HEK293 (cell line): ENCODE data around the gene MGMT.
A peak's percentile ranks its signal among the peaks of the same experiment; 100 is the strongest.

Experiments used
- CTCF ChIA-PET: fragments of 350-600 bp; formaldehyde crosslinking; extraction: SDS; loops from one replicate; lab custom pipeline; 2021; ENCODE audit warnings: antibody characterized with exemption; lab: Yijun Ruan, JAX
- POLR2A ChIA-PET: fragments of 300-600 bp; formaldehyde crosslinking; extraction: SDS; loops from one replicate; lab custom pipeline; 2020; ENCODE audit warnings: antibody characterized with exemption, inconsistent platforms; lab: Yijun Ruan, JAX
- H3K27ac ChIP-seq: fragments of 200-500 bp; sonication (Bioruptor generic); 2 replicates; pipeline ENCODE4 v1.5.1; 2014; ENCODE audit warnings: low read depth, low read length, control low read depth, inconsistent platforms; ENCODE audit errors: extremely low read depth
- H3K36me3 ChIP-seq, 2 experiments: fragments of 200-500 bp in 1 of 2; sonication (Bioruptor generic) in 1 of 2; 1 replicate in 1 of 2; 2 replicates in 1 of 2; pipeline ENCODE4 v1.5.1; 2014 to 2017; ENCODE audit warnings: inconsistent platforms in 2 of 2, low read length in 2 of 2; ENCODE audit not compliant: control insufficient read depth in 2 of 2, insufficient read depth in 1 of 2
- H3K4me1 ChIP-seq: fragments of 200-500 bp; sonication (Bioruptor generic); 2 replicates; pipeline ENCODE4 v1.5.1; 2014; ENCODE audit warnings: mild to moderate bottlenecking, low read length, inconsistent platforms; ENCODE audit not compliant: control insufficient read depth, insufficient read depth
- H3K4me3 ChIP-seq: 2 replicates; pipeline ENCODE4 v1.5.1; 2011; ENCODE audit warnings: low read depth, mild to moderate bottlenecking, control low read depth, low read length, moderate library complexity
- H3K9me3 ChIP-seq: fragments of 200-500 bp; sonication (Bioruptor generic); 2 replicates; pipeline ENCODE4 v1.5.1; 2014; ENCODE audit warnings: low read depth, low read length, inconsistent platforms; ENCODE audit not compliant: control insufficient read depth, insufficient read depth
- PRDM2 ChIP-seq: fragments of 450-650 bp; formaldehyde crosslinking; IDR thresholded peaks from 2 replicates; pipeline ENCODE4 v1.5.1; 2016; ENCODE audit warnings: missing biosample characterization, missing genetic modification characterization, borderline replicate concordance
- SCRT1 ChIP-seq: fragments of 450-650 bp; formaldehyde crosslinking; IDR thresholded peaks from 2 replicates; pipeline ENCODE4 v1.5.1; 2016; ENCODE audit warnings: missing biosample characterization, missing genetic modification characterization, borderline replicate concordance
- ZNF341 ChIP-seq: fragments of 450-650 bp; formaldehyde crosslinking; IDR thresholded peaks from 2 replicates; pipeline ENCODE4; 2016; ENCODE audit warnings: low read depth, missing biosample characterization, missing genetic modification characterization
- ZNF394 ChIP-seq: fragments of 450-650 bp; formaldehyde crosslinking; IDR thresholded peaks from 2 replicates; pipeline ENCODE4 v1.5.1; 2016; ENCODE audit warnings: missing biosample characterization, missing genetic modification characterization, mild to moderate bottlenecking, moderate library complexity, borderline replicate concordance
- ZNF416 ChIP-seq: fragments of 450-650 bp; formaldehyde crosslinking; IDR thresholded peaks from 2 replicates; pipeline ENCODE4 v1.5.1; 2016; ENCODE audit warnings: missing biosample characterization, missing genetic modification characterization
- ZNF473 ChIP-seq: fragments of 450-650 bp; formaldehyde crosslinking; IDR thresholded peaks from 2 replicates; pipeline ENCODE4 v1.5.1; 2017; ENCODE audit warnings: missing biosample characterization, missing genetic modification characterization
- ZNF501 ChIP-seq: fragments of 450-650 bp; formaldehyde crosslinking; IDR thresholded peaks from 2 replicates; pipeline ENCODE4 v1.5.1; 2016; ENCODE audit warnings: missing biosample characterization, missing genetic modification characterization
- ZNF623 ChIP-seq: fragments of 450-650 bp; formaldehyde crosslinking; IDR thresholded peaks from 2 replicates; pipeline ENCODE4 v1.5.1; 2016; ENCODE audit warnings: missing biosample characterization, missing genetic modification characterization
- TF ChIP-seq, protein P1 (sequence below): fragments of 450-650 bp; formaldehyde crosslinking; IDR thresholded peaks from 2 replicates; pipeline ENCODE4 v1.5.1; 2016; ENCODE audit warnings: missing biosample characterization, missing genetic modification characterization
- TF ChIP-seq, protein P2 (sequence below): fragments of 450-650 bp; IDR thresholded peaks from 2 replicates; pipeline ENCODE4 v1.5.1; 2018; ENCODE audit warnings: missing biosample characterization, mild to moderate bottlenecking, missing genetic modification characterization
- TF ChIP-seq, protein P3 (sequence below): fragments of 450-650 bp; formaldehyde crosslinking; IDR thresholded peaks from 2 replicates; pipeline ENCODE4 v1.5.1; 2016; ENCODE audit warnings: missing biosample characterization, missing genetic modification characterization

The MGMT gene

DNA sequence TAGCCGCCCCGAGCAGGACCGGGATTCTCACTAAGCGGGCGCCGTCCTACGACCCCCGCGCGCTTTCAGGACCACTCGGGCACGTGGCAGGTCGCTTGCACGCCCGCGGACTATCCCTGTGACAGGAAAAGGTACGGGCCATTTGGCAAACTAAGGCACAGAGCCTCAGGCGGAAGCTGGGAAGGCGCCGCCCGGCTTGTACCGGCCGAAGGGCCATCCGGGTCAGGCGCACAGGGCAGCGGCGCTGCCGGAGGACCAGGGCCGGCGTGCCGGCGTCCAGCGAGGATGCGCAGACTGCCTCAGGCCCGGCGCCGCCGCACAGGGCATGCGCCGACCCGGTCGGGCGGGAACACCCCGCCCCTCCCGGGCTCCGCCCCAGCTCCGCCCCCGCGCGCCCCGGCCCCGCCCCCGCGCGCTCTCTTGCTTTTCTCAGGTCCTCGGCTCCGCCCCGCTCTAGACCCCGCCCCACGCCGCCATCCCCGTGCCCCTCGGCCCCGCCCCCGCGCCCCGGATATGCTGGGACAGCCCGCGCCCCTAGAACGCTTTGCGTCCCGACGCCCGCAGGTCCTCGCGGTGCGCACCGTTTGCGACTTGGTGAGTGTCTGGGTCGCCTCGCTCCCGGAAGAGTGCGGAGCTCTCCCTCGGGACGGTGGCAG lies at the start of gene MGMT (continued):
- TF ChIP-seq PRDM2 (tag by site-specific recombination): no peak
- TF ChIP-seq, protein P1, sequence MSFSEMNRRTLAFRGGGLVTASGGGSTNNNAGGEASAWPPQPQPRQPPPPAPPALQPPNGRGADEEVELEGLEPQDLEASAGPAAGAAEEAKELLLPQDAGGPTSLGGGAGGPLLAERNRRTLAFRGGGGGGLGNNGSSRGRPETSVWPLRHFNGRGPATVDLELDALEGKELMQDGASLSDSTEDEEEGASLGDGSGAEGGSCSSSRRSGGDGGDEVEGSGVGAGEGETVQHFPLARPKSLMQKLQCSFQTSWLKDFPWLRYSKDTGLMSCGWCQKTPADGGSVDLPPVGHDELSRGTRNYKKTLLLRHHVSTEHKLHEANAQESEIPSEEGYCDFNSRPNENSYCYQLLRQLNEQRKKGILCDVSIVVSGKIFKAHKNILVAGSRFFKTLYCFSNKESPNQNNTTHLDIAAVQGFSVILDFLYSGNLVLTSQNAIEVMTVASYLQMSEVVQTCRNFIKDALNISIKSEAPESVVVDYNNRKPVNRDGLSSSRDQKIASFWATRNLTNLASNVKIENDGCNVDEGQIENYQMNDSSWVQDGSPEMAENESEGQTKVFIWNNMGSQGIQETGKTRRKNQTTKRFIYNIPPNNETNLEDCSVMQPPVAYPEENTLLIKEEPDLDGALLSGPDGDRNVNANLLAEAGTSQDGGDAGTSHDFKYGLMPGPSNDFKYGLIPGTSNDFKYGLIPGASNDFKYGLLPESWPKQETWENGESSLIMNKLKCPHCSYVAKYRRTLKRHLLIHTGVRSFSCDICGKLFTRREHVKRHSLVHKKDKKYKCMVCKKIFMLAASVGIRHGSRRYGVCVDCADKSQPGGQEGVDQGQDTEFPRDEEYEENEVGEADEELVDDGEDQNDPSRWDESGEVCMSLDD: 0 out of 2 replicates have a peak, but pooled peaks have one; percentile 42
- TF ChIP-seq, all 188 proteins: peak for 15

DNA sequence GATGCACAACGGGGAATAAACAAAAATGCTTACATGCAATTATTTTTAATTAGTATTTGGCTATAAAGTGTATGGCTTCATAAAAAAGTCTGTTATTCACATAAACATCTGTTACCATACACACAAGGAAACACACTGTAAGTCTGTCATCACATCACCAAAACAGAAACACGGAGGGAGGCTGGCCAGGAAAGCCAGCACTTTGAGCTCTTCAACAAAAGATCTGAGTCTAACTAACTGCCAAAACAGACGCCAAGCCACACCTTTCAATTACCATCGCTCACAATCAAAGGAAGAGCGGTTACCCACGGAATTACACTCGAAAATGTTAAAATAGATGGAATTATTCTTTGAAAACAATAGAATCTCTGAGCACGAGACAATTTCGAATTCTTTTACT lies 49.2 kb upstream of the MGMT start:
- ChIA-PET POLR2A (no interaction called here), CTCF (no interaction called here)
- H3K27ac ChIP-seq: no peak overlapping the region
- peak; percentile 58 for TF ChIP-seq ZNF341 (tag by site-specific recombination)
- no peak for TF ChIP-seq ZNF394 (tag by site-specific recombination)
- H3K36me3 ChIP-seq: no peaks in the 10 kb centered on the region
- peaks cover 3% of the 10 kb centered on the region; the same call in 1 of the 2 replicates for H3K4me1 ChIP-seq
- H3K9me3 ChIP-seq: no peaks in the 10 kb centered on the region
- H3K4me3 ChIP-seq: no peak overlapping the region

- H3K9me3 ChIP-seq: no peaks in the 10 kb centered on the region
- TF ChIP-seq ZNF473 (tag by site-specific recombination): no peak
- TF ChIP-seq, protein P2, sequence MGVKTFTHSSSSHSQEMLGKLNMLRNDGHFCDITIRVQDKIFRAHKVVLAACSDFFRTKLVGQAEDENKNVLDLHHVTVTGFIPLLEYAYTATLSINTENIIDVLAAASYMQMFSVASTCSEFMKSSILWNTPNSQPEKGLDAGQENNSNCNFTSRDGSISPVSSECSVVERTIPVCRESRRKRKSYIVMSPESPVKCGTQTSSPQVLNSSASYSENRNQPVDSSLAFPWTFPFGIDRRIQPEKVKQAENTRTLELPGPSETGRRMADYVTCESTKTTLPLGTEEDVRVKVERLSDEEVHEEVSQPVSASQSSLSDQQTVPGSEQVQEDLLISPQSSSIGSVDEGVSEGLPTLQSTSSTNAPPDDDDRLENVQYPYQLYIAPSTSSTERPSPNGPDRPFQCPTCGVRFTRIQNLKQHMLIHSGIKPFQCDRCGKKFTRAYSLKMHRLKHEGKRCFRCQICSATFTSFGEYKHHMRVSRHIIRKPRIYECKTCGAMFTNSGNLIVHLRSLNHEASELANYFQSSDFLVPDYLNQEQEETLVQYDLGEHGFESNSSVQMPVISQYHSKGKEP (tag by site-specific recombination): no peak
- TF ChIP-seq, protein P3, sequence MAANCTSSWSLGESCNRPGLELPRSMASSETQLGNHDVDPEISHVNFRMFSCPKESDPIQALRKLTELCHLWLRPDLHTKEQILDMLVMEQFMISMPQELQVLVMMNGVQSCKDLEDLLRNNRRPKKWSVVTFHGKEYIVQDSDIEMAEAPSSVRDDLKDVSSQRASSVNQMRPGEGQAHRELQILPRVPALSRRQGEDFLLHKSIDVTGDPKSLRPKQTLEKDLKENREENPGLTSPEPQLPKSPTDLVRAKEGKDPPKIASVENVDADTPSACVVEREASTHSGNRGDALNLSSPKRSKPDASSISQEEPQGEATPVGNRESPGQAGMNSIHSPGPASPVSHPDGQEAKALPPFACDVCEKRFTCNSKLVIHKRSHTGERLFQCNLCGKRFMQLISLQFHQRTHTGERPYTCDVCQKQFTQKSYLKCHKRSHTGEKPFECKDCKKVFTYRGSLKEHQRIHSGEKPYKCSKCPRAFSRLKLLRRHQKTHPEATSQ (tag by site-specific recombination): no peak
- no peak for TF ChIP-seq ZNF623 (tag by site-specific recombination)
- no peak for TF ChIP-seq ZNF501 (tag by site-specific recombination)
- TF ChIP-seq ZNF416: no peak
- no peak for TF ChIP-seq SCRT1 (tag by site-specific recombination)
- POLR2A ChIA-PET: no interaction called here
Measured at GRCh38 chr10:129418496-129419225, 48.4 kb upstream of the MGMT start.

More at GRCh38 chr10:129418496-129419225, 48.4 kb upstream of the MGMT start:
- CTCF ChIA-PET: no interaction called here
- no peak overlapping the region for H3K27ac ChIP-seq
- H3K36me3 ChIP-seq: no peaks in the 10 kb centered on the region
- peaks cover 3% of the 10 kb centered on the region; the same call in 1 of the 2 replicates for H3K4me1 ChIP-seq
- H3K4me3 ChIP-seq: no peak overlapping the region
